Suprapubic skin (tissue), 4 donors: ENCODE results near the gene MINK1. TPM values are rescaled to one million over a fixed set of nuclear protein-coding genes. Genes with fewer than 3 reads are reported as not detected.

Source experiments
- DNase-seq, 2 donors: peaks; one replicate each; pipeline ENCODE4 v3.0.0-alpha.2; 2019; ENCODE audit warnings: low spot score in 2 of 2
- H3K27ac ChIP-seq: fragments of 200-600 bp; sonication (generic); one replicate; pipeline ENCODE4 v1.5.1; 2019
- H3K27me3 ChIP-seq: fragments of 200-600 bp; sonication (generic); one replicate; pipeline ENCODE4 v1.5.1; 2019
- H3K36me3 ChIP-seq: fragments of 200-600 bp; sonication (generic); one replicate; pipeline ENCODE4 v1.5.1; 2019
- H3K4me1 ChIP-seq: fragments of 200-600 bp; sonication (generic); one replicate; pipeline ENCODE4 v1.5.1; 2019
- H3K4me3 ChIP-seq: fragments of 200-600 bp; sonication (generic); one replicate; pipeline ENCODE4 v1.5.1; 2019; ENCODE audit warnings: mild to moderate bottlenecking
- H3K9me3 ChIP-seq: fragments of 200-600 bp; sonication (generic); one replicate; pipeline ENCODE4 v1.5.1; 2019
- CTCF ChIP-seq, 2 donors: fragments of 200-600 bp in 1 of 2; fragments of 450-650 bp in 1 of 2; sonication (generic) in 1 of 2; IDR thresholded peaks; one replicate each; pipeline ENCODE4 v1.5.1; 2016 to 2019; ENCODE audit warnings: antibody characterized with exemption in 2 of 2, mild to moderate bottlenecking in 1 of 2, moderate library complexity in 1 of 2
- EP300 ChIP-seq: sonication (generic); formaldehyde crosslinking; IDR thresholded peaks from one replicate; pipeline ENCODE4 v1.6.1; 2017; ENCODE audit warnings: antibody characterized with exemption
- POLR2A ChIP-seq, 2 donors: fragments of 450-650 bp; IDR thresholded peaks; one replicate each; pipeline ENCODE4 v1.6.1; 2017; ENCODE audit warnings: antibody characterized with exemption in 2 of 2, mild to moderate bottlenecking in 2 of 2, moderate library complexity in 2 of 2
- POLR2AphosphoS5 ChIP-seq, 3 donors: sonication (generic); formaldehyde crosslinking; IDR thresholded peaks; one replicate each; pipeline ENCODE4 v1.6.1; 2017; ENCODE audit warnings: antibody characterized with exemption in 3 of 3
- WGBS: methylation state at CpG from one replicate; pipeline ENCODE4 v1.1.5; 2018; 5-methylcytosine and 5-hydroxymethylcytosine counted together
- total RNA-seq, 4 donors: library from RNA; depleted of rRNA; stranded (reverse); fragments of >200 nt; gene quantifications; one replicate each; pipeline ENCODE4 v1.1.0, GENCODE V29; 2016

Gene MINK1
- total RNA-seq, 4 donors from 2014 or later: 141 to 352 (median 169) TPM

DNA sequence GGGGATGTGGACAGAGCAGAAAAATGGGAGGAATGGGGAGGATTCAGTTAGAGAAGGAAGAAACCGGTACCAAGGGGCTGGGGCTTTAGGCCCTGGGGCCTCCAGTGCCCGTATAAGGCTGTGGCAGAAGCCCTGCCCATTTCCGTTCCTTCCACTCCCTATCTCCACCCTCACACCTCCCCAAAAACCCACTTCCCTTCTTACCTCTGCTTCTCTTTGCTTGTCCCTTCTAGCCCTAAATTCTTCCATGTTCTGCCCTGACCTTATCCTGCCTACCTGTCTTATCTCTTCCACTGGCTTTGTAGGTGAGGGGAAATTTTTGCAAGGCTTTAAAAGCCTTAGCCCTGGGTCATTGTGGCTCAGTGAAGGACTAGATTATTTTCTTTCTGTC lies 111.0 kb downstream of the MINK1 start:
- DNase-seq: no peak
- peaks cover 30% of the 10 kb centered on the region for H3K36me3 ChIP-seq
- TF ChIP-seq CTCF (IDR thresholded peaks at IDR 0.05) (no peak), EP300 (no peak), POLR2A (IDR thresholded peaks at IDR 0.05) (no peak), POLR2AphosphoS5 (IDR thresholded peaks at IDR 0.05) (no peak)
- no peaks in the 10 kb centered on the region for H3K27me3 ChIP-seq
- peak overlapping the region; percentile 98 for H3K27ac ChIP-seq
- H3K9me3 ChIP-seq: no peaks in the 10 kb centered on the region
- H3K4me3 ChIP-seq: no peak overlapping the region
- peaks cover 74% of the 10 kb centered on the region for H3K4me1 ChIP-seq
- WGBS: 31% methylated on average over 3 of the region's 3 CpGs

DNA sequence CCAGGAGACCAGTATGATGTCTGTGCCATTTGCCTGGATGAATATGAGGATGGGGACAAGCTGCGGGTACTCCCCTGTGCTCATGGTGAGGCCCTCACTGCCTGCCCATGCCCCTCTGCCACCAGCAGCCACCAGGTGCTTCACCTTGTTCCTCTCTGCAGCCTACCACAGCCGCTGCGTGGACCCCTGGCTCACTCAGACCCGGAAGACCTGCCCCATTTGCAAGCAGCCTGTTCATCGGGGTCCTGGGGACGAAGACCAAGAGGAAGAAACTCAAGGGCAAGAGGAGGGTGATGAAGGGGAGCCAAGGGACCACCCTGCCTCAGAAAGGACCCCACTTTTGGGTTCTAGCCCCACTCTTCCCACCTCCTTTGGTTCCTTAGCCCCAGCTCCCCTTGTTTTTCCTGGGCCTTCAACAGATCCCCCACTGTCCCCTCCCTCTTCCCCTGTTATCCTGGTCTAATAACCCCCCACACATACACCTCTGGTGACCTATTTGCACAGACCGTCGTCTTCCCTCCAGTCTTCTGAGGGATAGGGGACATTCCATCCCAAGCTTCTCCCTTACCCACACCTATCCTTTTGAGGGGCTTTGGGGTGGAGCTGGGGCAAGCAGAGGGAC lies 111.5 kb downstream of the MINK1 start:
- Histone ChIP-seq H3K4me3 (no peak overlapping the region), H3K27ac (peak overlapping the region; percentile 98), H3K4me1 (peaks cover 73% of the 10 kb centered on the region), H3K36me3 (peaks cover 30% of the 10 kb centered on the region), H3K9me3 (no peaks in the 10 kb centered on the region), H3K27me3 (no peaks in the 10 kb centered on the region)
- TF ChIP-seq EP300: no peak
- no peak for DNase-seq
- WGBS: 58% methylated on average over 7 of the region's 8 CpGs

GRCh38 chr17:4945176-4945943 lies 112.2 kb downstream of the MINK1 start:
- H3K36me3 ChIP-seq: peaks cover 30% of the 10 kb centered on the region

GRCh38 chr17:4945944-4946280 lies 112.8 kb downstream of the MINK1 start:
- TF ChIP-seq POLR2A (IDR thresholded peaks at IDR 0.05) (no peak), EP300 (no peak), CTCF (IDR thresholded peaks at IDR 0.05) (no peak), POLR2AphosphoS5 (IDR thresholded peaks at IDR 0.05) (no peak)
- Histone ChIP-seq H3K4me1 (peaks cover 82% of the 10 kb centered on the region), H3K27ac (peak overlapping the region; percentile 98), H3K4me3 (peak overlapping the region; percentile 85), H3K27me3 (no peaks in the 10 kb centered on the region), H3K36me3 (peaks cover 30% of the 10 kb centered on the region), H3K9me3 (no peaks in the 10 kb centered on the region)
- DNase-seq: no peak
- 13% methylated on average over 4 of the region's 4 CpGs for WGBS

More at GRCh38 chr17:4945176-4945943, 112.2 kb downstream of the MINK1 start:
- no peaks in the 10 kb centered on the region for H3K9me3 ChIP-seq
- 23% methylated on average over 7 of the region's 7 CpGs for WGBS
- DNase-seq: peak; percentile 91 to 92
- no peaks in the 10 kb centered on the region for H3K27me3 ChIP-seq
- peak overlapping the region; percentile 98 for H3K27ac ChIP-seq
- TF ChIP-seq EP300 (no peak), POLR2AphosphoS5 (IDR thresholded peaks at IDR 0.05) (peak in 2 of 3 donors; percentile 24 to 80)
- peaks cover 80% of the 10 kb centered on the region for H3K4me1 ChIP-seq
- H3K4me3 ChIP-seq: peak overlapping the region; percentile 85

GRCh38 chr17:4946312-4946976 lies 113.3 kb downstream of the MINK1 start:
- Histone ChIP-seq H3K9me3 (no peaks in the 10 kb centered on the region), H3K27ac (peak overlapping the region; percentile 98), H3K4me1 (peaks cover 79% of the 10 kb centered on the region), H3K27me3 (no peaks in the 10 kb centered on the region), H3K4me3 (peak overlapping the region; percentile 85), H3K36me3 (peaks cover 30% of the 10 kb centered on the region)
- DNase-seq: no peak
- 19% methylated on average over 16 of the region's 16 CpGs for WGBS
- no peak for TF ChIP-seq POLR2A (IDR thresholded peaks at IDR 0.05)
- TF ChIP-seq POLR2AphosphoS5 (IDR thresholded peaks at IDR 0.05): no peak
- no peak for TF ChIP-seq CTCF (IDR thresholded peaks at IDR 0.05)
- TF ChIP-seq EP300: no peak

GRCh38 chr17:4947010-4947410 lies 113.9 kb downstream of the MINK1 start:
- Histone ChIP-seq H3K4me1 (peaks cover 73% of the 10 kb centered on the region), H3K27me3 (no peaks in the 10 kb centered on the region), H3K27ac (peak overlapping the region; percentile 98), H3K4me3 (peak overlapping the region; percentile 85), H3K9me3 (no peaks in the 10 kb centered on the region), H3K36me3 (peaks cover 29% of the 10 kb centered on the region)
- DNase-seq: no peak
- 0% methylated on average over 7 of the region's 7 CpGs for WGBS
- TF ChIP-seq POLR2A (IDR thresholded peaks at IDR 0.05) (no peak), POLR2AphosphoS5 (IDR thresholded peaks at IDR 0.05) (no peak), EP300 (no peak), CTCF (IDR thresholded peaks at IDR 0.05) (no peak)
